ENCODE results near the gene PRKAR2A.

DNA sequence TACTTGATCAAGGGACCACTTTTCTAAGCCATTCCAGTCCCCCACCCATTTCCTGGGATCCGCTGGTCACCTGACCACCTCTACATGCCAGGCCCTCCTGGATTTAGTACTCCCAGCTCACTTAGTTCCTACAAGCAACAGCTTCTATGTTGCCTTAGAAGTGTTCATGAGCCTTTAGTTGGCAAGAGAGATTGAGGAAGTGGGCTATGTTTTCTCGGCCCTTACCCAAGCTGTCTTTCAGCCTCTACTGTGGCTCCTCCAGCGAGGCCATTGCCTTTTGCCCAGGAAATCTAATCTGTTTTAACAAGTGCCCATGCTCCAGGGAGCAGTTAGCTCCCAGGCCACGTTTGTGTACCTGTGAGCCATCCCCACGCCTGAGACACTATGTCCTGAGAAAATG lies 4.5 kb upstream of the PRKAR2A start:
- TF ChIP-seq ZFP30 (CRISPR knock-in tag; IDR thresholded peaks at IDR 0.05): no peak
- TF ChIP-seq SNAI2 (CRISPR knock-in tag; IDR thresholded peaks at IDR 0.05): no peak
- TF ChIP-seq CREB5 (CRISPR knock-in tag; IDR thresholded peaks at IDR 0.05; ENCODE audit: low read depth): no peak
- TF ChIP-seq PATZ1 (CRISPR knock-in tag; IDR thresholded peaks at IDR 0.05; ENCODE audit: borderline replicate concordance): no peak
- no peak for TF ChIP-seq ZC3H10 (CRISPR knock-in tag; IDR thresholded peaks at IDR 0.05)
- TF ChIP-seq, protein P1, sequence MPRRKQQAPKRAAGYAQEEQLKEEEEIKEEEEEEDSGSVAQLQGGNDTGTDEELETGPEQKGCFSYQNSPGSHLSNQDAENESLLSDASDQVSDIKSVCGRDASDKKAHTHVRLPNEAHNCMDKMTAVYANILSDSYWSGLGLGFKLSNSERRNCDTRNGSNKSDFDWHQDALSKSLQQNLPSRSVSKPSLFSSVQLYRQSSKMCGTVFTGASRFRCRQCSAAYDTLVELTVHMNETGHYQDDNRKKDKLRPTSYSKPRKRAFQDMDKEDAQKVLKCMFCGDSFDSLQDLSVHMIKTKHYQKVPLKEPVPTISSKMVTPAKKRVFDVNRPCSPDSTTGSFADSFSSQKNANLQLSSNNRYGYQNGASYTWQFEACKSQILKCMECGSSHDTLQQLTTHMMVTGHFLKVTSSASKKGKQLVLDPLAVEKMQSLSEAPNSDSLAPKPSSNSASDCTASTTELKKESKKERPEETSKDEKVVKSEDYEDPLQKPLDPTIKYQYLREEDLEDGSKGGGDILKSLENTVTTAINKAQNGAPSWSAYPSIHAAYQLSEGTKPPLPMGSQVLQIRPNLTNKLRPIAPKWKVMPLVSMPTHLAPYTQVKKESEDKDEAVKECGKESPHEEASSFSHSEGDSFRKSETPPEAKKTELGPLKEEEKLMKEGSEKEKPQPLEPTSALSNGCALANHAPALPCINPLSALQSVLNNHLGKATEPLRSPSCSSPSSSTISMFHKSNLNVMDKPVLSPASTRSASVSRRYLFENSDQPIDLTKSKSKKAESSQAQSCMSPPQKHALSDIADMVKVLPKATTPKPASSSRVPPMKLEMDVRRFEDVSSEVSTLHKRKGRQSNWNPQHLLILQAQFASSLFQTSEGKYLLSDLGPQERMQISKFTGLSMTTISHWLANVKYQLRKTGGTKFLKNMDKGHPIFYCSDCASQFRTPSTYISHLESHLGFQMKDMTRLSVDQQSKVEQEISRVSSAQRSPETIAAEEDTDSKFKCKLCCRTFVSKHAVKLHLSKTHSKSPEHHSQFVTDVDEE (CRISPR knock-in tag; IDR thresholded peaks at IDR 0.05): no peak
- no peak for TF ChIP-seq TOX (CRISPR knock-in tag; IDR thresholded peaks at IDR 0.05; ENCODE audit: borderline replicate concordance)
- no peak for TF ChIP-seq GLIS3 (CRISPR knock-in tag; IDR thresholded peaks at IDR 0.05)

Measured in SK-N-SH treated with all-trans-retinoic acid at 6 μM for 48 hours (cell line).